Nucleus accumbens (tissue), 56 donors: ENCODE results near the gene GRIK3.

Experiments used
- DNase-seq, 56 donors: peaks; one replicate each; lab custom pipeline; 2025; lab: John Stamatoyannopoulos, UW

Gene GRIK3

DNA sequence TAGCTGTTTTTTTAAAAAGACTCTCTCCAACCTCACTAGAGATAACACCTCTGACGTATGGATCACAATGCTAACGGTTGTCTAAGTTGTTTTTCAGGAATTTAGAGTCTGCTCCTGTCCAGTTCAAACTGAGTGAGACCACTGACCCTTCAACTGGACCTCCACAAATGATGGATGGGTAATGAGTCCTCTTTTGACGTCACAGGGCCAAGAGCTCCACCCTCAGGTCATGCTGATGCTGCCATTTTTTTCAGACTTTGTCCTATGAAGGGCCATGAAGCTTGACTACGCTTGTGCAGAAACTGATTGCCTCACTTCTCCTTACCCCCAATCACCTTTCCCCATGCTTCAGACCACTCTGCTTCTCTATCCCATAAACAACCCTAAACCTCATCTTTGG is 16.6 kb downstream of the GRIK3 start:
- DNase-seq, result no peak

DNA sequence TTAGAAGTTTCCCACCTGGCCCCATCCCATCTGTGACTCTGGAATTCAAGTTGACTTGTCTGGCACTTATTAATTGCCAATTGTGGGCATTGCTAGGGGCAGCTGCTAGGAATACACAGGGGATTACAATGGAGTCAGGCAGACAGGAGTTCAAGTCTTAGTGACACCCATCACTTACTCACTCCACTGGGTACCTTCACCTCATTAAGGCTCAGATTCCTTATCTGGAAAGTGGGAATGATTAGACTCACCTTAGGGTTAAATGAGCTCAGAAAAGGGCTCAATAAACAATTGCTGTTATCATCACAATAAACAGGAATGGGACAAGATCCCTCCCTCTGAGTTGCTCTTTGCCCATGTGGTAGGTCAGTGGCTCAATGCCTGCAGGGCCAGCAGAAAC is 18.2 kb downstream of the GRIK3 start:
- DNase-seq, result no peak

DNA sequence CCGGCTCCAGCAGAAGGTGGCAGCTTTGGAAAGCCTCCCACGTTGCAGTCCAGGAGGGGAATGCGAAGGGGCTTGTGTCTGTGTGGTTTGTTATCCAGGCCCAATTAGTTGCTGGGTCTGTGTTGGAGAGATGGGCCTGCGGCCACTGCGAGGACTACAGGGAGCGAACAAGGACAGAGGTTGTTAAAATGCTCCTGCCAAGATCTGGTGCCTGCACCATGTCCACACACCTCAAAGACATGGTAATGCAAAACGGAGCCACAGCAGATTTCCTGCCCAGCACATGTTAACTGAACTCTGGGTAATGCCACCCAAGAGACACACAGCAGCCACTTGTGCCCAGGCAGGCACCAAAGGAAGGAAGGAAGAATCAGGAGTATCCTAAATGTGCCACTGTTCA is 18.6 kb downstream of the GRIK3 start:
- DNase-seq, result no peak

DNA sequence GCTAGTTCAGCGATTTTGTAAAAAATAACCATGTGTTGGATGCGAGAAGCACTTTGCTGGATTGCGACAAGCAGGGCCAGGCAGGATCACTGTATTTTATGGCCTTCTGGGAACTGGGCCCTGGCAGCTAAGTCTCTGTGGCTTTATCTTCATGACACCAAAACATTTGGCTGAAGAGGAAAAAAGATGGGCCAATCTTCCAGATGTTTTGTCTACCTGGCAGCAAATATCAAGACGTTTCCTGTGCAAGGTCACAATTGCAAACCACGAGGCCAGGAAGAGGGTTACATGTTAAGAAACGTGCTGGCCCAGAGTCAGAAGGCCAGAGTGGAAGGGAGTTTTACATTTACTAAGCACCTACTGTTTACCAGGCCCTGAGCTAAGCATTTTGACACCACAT is 22.1 kb downstream of the GRIK3 start:
- no peak for DNase-seq

DNA sequence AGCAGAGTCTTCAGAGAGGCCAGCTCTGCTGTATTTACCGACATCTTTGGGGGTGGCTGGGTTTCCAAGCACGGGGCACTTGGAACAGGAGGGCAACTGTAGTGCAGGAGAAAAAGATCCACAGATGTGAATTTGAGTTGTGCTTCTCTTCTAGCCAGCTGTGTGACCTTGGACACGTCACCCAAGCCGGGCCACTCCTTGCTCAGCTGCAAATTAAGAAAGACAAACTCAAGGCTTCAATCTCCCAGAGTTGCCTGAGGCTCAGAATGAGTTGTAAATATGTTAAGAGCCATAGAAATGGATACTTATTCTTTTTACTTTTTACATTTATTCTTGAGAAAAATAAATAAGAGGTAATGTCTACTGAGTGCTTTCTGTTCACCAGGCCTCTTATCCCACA is 24.3 kb downstream of the GRIK3 start:
- DNase-seq, result no peak

DNA sequence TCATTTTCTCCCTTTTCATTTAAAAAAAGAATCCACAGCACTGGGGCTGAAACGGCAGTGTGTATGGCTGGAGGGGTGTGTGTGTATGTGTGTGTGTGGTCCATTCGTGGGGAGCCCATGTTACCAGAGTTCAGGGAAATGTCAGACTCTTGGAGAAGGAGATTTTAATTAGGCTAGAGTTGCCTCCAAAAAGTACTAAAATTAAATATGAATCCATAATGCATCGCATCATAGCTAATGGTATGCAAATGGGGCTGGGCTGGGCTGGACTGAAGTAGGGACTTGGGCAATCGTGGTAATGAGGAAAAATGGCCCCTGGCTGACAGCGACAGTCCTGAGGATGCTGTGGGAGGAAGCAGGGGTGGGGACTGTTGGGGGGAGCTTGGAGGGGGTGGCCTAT is 24.8 kb downstream of the GRIK3 start:
- no peak for DNase-seq

DNA sequence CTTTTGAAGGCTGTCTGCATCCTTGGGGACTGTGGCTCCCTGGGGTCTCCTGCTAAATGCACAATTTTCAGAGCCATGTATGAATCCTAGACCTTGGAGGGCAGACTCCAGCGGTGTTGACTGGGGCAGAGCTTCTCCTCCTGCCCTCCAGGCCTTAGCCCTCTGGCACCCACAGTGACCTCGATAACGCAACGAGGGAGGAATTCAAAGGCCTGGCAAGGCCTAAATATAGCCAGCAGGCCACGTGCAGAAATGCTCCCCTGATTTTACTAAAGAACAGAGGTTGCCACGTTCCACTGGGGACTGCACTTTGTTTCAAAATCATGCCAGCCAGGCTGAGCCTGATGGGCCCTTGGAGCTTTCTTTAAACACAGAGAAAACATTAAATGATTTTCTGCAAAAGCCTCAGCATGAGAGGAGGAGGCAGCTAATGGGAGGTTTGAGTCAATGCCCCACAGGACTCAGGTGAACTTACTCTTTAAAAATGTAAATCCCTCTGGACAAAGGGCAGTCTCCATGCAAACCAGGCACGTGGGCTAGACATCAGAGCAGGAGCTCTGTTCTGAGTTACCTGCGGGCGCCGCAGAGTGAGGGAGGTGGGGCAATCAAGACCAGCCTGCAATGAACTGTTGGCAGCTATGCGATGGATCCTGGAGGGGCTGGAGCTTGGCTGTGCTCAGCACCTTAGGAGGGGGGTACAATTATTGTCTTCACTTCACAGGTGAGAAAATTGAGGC is 28.0 kb downstream of the GRIK3 start:
- no peak for DNase-seq

DNA sequence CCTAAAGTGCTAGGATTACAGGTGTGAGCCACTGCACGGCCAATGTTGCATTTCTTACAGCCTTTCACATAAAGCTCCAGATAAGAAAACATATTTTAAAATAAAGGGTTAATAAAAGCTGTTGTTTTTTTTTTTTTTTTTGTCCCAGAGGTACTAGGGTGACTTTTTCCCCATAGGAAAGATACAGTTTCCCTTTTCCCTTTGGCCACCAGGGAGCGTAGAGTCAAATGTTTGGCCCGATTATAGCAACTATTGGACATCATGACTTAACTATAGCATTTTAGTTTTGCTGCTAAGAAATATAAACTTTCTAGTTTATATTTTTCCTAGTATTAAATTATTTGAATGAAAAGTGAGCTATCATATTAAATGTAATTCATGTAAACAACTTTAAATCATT is 31.4 kb downstream of the GRIK3 start:
- DNase-seq, result no peak

DNA sequence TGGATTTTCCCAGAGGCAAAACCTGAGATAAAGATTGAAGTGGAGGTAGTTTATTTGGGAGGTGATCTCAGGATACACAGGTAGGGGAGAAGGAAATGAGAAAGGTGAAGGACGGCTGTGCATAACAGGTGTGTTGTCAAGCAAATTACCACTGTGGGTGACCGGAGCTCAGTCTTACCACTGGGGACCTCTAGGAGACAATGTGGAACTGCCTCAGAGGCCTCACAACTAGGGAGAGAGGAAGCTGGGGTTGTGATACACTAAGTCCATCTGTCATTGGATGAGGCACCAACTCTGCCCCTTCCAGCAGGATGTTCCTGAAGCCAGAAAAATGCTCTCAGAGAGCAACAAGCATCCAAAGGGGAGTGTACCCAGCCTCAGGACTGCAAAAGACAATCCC is 32.6 kb downstream of the GRIK3 start:
- no peak for DNase-seq

DNA sequence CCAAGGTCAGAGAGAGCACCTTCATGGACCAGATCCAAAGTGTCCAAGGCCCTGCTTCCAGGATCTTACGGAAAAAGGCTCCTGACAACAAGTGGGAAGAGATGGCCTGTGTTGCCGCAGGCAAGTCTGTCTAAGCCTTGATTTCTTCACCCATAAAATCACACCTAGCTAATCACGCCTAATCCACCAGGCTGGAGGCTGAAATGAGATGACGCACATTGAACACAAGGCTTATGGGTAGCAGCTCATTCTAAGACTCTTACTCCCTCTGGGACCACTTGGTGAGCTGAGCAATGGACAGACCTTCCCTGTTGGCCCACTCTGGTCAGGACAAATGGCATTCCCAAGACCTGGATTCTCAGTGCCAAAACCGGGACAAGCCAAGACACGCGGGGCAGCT is 38.2 kb downstream of the GRIK3 start:
- DNase-seq, result no peak

DNA sequence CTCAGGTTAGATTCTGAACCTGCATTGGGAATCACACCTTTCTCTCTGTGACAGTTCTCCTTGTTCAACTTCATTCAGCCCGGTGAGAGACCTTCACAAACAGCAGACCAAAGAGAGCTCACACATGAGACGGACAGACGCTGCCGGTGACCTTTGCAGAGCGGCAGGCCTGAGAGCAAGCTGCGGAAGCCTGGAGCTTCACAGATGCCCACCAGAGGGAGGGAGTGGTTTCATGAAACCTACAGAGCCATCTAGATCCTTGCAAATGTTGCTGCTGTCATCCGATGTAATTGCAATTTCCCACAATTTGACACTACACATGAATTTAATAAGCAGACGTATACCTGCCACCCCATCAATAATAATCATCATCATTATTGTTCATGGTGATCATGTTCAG is 39.4 kb downstream of the GRIK3 start:
- DNase-seq, result no peak

DNA sequence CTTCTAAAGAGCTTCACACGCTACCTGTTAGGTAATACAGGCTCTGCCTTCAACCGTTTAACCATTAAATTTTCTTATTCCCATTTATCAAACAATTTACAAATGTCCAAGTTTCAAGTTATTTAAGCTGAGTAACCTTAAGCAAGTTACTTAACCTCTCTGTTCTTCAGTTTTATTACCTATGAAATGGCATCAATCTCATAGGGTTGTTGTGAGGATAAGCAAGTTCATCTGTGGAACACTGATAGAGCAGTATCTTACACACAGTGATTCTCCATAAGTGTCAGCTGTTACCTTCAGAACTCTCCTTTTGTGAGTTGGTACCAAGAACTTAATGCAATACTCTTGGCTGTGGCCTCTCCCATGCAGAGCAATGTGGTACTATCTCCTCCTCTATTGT is 40.0 kb downstream of the GRIK3 start:
- no peak for DNase-seq

DNA sequence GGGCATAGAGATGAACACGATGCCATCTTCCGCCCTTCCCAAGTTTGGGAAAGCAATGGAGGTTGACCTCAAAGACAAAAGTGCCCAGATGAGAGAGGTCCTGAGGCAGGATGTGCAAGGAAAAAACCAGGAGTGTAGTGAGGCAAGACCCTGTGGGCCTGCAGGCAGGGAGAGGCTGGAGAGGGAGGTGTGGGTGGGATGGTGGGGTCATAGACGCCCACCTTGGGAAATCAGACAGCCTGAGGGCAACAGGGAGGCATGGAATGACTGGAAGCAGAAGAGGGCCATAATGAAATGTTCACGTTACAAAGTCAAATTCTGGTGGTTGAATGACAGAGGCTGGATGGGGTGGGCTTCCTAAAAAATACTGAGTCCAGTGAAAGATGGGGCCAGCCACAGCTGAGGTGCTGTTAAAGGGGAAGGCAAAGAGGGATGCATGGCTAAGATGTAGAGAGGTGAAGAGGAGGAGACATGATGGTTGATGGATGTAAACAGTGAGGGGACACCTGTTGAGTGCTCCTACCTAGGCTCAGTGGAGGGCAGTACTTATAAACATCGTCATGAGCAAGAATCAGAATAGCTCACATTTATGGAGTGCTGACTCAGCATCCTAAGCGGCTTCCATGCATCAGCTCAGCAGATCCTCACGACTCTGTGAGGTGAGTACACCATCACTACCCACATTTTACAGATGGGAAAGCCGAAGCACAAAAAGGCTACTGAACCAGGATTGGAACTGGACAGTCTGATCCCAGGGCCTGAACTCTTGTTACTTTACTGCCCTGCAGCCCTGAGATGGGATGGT is 42.0 kb downstream of the GRIK3 start:
- DNase-seq, result no peak

DNA sequence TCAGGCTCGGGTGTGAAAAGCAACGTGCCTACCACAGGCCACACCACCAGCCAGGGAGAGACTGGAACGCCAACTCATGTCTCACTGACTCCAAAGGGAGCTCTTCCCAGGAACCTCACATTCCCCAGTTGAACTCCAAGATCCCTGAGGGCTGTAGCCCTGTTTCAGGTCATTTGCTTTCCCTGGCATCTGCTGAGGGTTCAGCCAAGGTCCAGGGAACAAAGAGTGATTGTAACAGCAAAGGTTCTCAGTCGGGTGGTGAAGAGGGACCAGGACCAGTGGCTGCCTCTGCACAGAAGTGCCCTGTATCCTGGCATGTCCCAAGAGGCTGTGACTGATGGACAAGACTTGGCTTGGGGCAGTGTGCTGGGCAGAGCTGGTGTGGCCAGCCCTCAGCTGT is 42.8 kb downstream of the GRIK3 start:
- DNase-seq, result no peak

DNA sequence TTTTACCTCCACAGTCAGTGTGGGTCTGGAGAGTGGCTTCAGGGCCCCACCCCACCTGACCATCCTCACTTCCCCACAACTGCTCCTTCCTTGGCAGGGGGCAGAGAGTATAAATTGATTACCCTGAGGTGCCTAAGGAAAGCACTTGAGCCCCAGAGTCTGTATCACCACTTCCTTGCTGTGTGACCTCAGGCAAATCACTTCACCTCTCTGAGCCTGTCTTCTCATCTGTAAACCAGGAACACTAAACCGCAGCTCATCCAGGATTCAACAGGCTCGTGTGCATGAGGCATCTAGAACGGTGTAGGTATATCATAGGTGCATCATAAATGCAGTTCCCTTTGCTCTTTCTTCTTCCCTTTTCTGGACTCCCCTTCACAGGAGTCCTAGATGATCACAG is 43.4 kb downstream of the GRIK3 start:
- DNase-seq, result no peak

DNA sequence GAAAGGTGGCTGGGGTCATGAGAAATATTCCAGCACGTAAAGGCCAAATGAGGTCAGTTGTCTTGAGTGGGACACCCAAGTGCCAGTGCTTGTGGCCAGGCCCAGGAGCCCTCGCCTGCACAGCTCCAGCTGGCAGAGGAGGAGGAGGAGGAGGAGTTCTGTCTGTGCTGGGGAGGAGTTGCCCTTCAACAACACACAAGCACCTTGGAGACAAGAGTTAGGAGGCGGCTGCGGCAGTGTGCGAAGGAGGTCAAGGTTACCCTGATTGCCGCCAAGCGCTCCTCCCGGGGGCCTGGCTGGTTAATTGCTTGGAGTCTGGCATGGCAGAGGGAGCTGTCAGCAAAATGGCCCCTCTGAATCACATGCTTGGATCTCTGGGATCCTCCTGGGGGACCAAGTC is 45.1 kb downstream of the GRIK3 start:
- DNase-seq, result peak in 25 of 56 donors; percentile 16 to 61 (median 43)

DNA sequence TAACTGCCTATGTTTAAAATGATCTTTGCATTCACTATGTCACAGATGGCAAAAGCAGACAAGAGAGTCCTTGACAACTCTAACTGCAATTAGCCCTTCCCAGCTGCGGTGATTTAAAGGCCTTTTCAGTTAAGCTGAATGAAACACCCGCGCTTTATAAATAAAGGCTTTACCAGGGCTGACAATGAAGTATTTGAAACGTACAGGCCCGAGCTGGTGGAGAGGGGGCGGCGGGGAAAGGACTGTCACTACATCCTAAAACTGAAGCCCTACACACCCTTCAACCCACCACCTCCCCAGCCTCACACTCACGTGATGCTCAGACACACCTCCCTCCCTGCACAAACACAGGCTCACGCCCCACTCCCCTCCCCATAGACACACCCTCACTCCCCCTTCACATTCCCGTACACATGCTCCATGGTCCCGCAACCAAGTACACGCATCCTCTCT is 45.5 kb downstream of the GRIK3 start:
- peak in 36 of 56 donors; percentile 6 to 61 (median 38) for DNase-seq

DNA sequence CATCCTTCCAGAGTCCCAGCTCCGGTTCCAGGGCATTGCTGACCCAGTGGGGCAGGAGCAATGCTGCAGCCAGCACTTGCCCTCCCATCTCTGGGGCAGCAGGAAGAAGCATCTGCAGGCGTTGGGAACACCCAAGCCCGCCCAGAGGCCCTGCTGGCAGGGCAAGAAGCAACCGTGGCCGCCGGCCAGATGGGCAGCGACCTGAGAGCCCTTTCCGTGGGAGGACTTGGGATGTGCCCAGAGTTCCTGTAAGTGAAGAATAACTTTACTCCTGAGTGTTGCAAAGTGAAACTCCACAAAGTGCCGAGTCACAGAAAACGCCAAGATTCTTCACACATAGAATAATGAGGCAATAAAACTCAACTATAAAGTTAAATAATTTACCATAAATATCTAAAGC is 46.0 kb downstream of the GRIK3 start:
- peak in 44 of 56 donors; percentile 7 to 75 (median 26) for DNase-seq

DNA sequence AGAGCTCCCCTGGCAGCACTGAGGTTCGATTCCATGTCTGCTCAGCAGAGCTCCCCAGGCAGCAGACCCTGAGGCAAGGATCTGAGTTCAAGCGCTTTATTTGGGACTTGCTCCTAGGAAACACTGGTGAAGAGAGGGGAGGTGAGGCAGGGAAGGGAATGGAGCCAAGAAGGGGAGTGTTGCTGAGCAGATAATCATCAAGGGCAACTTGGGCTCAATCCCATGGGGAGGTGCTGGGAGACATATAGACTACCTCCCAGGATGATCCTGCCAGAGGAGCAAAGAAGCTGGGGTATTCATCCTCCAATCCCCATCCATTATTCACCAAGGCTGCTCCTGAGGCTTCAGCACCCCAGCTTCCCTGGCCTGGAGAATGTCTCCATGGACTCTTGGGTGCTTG is 47.0 kb downstream of the GRIK3 start:
- DNase-seq, result no peak

DNA sequence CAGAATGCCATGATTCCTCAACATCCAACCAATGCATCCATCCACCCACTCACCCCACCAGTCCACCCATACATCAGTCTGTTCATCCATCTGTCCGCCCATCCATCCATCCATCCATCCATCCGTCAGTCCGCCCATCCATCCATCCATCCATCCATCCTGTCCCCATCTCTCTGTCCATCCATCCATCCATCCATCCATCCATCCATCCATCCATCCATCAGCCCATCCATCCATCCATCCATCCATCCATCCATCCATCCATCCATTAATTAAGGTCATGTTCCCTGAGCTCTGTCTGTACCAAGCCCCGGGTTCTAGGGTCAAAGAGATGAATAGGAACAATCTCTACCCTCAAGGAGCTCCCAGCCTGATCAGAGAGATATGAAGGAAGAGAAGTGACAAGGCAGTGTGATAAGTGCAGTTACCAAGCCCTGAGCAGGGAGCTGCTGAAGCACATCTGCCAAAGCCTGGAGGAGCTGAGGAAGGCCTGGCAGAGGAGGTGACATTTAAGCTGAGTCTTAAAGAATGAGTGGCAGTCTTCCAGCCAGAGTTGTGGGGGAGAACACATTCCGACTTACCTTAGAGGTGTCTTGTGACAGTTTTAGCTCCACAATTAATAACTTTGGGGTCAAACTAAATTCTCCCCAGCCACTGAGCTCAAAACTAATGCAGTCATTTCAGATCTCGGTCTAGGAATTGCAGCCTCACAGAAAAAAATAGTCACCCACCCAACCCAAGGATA is 47.9 kb downstream of the GRIK3 start:
- no peak for DNase-seq

DNA sequence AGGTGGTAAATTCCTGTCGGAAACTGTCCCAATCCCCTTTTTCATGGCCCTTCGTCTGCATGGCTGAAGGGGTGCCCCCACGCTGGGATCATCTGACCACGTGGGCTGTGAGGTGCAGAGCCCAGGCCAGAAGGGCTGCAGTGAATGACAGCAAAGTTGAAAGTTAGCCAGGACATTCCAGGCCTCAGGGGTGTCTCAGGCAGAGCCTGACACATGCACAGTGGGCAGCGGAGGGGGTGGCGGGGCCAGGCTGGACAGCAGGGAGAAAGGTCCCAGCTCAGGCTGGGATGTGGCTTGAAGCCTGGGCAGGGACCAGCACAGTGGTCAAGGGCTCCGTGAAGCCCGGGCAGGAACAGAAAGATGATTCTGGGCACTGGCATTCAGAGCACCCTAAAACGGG is 49.6 kb downstream of the GRIK3 start:
- DNase-seq, result no peak
